Measurements from ENCODE around the gene TMPRSS4.

DNA sequence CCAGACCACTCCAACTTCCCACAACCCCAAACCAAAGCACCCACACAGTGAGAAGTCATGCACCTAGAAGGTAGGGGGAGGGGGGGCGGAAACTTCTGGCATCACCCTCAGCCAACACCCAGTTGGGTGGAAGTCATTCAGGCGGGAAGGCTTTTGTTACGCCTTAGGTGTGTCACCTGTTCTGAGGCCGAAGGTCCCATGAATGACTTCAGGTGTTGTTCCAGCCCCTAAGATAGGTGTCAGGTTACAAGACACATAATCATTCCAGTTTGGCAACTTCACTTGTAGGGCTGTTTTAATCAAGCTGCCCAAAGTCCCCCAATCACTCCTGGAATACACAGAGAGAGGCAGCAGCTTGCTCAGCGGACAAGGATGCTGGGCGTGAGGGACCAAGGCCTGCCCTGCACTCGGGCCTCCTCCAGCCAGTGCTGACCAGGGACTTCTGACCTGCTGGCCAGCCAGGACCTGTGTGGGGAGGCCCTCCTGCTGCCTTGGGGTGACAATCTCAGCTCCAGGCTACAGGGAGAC, at the start of gene TMPRSS4:
- TF ChIP-seq, protein P1, sequence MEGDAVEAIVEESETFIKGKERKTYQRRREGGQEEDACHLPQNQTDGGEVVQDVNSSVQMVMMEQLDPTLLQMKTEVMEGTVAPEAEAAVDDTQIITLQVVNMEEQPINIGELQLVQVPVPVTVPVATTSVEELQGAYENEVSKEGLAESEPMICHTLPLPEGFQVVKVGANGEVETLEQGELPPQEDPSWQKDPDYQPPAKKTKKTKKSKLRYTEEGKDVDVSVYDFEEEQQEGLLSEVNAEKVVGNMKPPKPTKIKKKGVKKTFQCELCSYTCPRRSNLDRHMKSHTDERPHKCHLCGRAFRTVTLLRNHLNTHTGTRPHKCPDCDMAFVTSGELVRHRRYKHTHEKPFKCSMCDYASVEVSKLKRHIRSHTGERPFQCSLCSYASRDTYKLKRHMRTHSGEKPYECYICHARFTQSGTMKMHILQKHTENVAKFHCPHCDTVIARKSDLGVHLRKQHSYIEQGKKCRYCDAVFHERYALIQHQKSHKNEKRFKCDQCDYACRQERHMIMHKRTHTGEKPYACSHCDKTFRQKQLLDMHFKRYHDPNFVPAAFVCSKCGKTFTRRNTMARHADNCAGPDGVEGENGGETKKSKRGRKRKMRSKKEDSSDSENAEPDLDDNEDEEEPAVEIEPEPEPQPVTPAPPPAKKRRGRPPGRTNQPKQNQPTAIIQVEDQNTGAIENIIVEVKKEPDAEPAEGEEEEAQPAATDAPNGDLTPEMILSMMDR (IDR thresholded peaks at IDR 0.05; ENCODE audit: low read depth, low read length) = no peak
- TF ChIP-seq, protein P2, sequence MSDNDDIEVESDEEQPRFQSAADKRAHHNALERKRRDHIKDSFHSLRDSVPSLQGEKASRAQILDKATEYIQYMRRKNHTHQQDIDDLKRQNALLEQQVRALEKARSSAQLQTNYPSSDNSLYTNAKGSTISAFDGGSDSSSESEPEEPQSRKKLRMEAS (IDR thresholded peaks at IDR 0.05; ENCODE audit: low read depth, low read length) = no peak
